Fibroblast of skin of left quadriceps (primary cell): ENCODE measurements around the gene TEX264.
A peak's percentile ranks its signal among the peaks of the same experiment; 100 is the strongest.

Experiments used
- DNase-seq, 2 experiments: peaks; one replicate each; pipeline ENCODE4 v3.0.0-alpha.2; 2013; ENCODE audit warnings: low read depth in 2 of 2

TEX264 gene

GRCh38 chr3:51692980-51693395, 21.9 kb downstream of the TEX264 start:
- no peak for DNase-seq

GRCh38 chr3:51696954-51697353, 25.9 kb downstream of the TEX264 start:
- no peak for DNase-seq

GRCh38 chr3:51698209-51698608, 27.2 kb downstream of the TEX264 start:
- DNase-seq: no peak

GRCh38 chr3:51700403-51700802, 29.4 kb downstream of the TEX264 start:
- no peak for DNase-seq

- DNase-seq: no peak
These were observed 31.1 kb downstream of the TEX264 start for GRCh38 chr3:51702156-51702555.

GRCh38 chr3:51703068-51703760, 32.2 kb downstream of the TEX264 start:
- no peak for DNase-seq

- no peak for DNase-seq
These were observed 32.9 kb downstream of the TEX264 start for GRCh38 chr3:51703761-51704510.

- DNase-seq: no peak
These were observed 33.5 kb downstream of the TEX264 start for GRCh38 chr3:51704511-51704950.

- DNase-seq: no peak
These were observed 34.4 kb downstream of the TEX264 start for GRCh38 chr3:51705276-51706020.

GRCh38 chr3:51706021-51706485, 35.0 kb downstream of the TEX264 start:
- DNase-seq: no peak

GRCh38 chr3:51706788-51707731, 36.0 kb downstream of the TEX264 start, which contains the start of gene GRM2:
Gene GRM2 (plus strand): TSS chr3:51707068. CDS start chr3:51708984, 1,916 bp downstream.
- DNase-seq: peak; percentile 60

- DNase-seq: no peak
These were observed 37.3 kb downstream of the TEX264 start for GRCh38 chr3:51708216-51708845.

- no peak for DNase-seq
These were observed 38.0 kb downstream of the TEX264 start for GRCh38 chr3:51709004-51709420.

GRCh38 chr3:51709675-51710074, 38.6 kb downstream of the TEX264 start:
- no peak for DNase-seq

- no peak for DNase-seq
These were observed 39.7 kb downstream of the TEX264 start for GRCh38 chr3:51710631-51711351.

GRCh38 chr3:51711352-51712037, 40.4 kb downstream of the TEX264 start:
- no peak for DNase-seq

GRCh38 chr3:51712038-51712420, 41.0 kb downstream of the TEX264 start:
- no peak for DNase-seq

GRCh38 chr3:51712511-51712931, 41.5 kb downstream of the TEX264 start:
- DNase-seq: no peak

- DNase-seq: no peak
These were observed 41.9 kb downstream of the TEX264 start for GRCh38 chr3:51712963-51713362.
